ENCODE measurements around the gene GPD1.

DNA sequence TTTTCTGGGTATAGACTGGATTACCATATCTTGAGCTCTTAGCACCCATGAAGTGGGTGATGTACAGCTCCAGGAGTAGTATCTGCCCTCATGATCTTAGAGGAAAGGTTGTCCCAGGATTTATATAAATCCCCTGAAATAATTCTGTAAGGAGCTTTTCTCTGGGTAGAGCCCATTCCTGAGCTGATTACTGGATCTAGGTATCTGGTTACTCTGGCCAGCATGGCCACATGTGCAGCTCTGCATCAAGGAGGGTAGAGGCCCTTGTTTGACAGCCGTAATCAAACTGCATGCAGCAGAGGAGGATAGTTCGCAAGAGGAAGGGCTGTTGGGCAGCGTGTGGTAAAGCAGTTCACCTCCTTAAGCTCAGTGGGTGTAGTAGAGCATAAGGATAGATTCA lies 16.7 kb downstream of the GPD1 start:
- TF ChIP-seq GATA3 (IDR thresholded peaks at IDR 0.05; ENCODE audit: low read depth, low read length) (no peak), GATA2 (IDR thresholded peaks at IDR 0.05; ENCODE audit: low read depth, low read length) (no peak)
